Measurements from ENCODE around the gene CHID1.

CHID1 gene

DNA sequence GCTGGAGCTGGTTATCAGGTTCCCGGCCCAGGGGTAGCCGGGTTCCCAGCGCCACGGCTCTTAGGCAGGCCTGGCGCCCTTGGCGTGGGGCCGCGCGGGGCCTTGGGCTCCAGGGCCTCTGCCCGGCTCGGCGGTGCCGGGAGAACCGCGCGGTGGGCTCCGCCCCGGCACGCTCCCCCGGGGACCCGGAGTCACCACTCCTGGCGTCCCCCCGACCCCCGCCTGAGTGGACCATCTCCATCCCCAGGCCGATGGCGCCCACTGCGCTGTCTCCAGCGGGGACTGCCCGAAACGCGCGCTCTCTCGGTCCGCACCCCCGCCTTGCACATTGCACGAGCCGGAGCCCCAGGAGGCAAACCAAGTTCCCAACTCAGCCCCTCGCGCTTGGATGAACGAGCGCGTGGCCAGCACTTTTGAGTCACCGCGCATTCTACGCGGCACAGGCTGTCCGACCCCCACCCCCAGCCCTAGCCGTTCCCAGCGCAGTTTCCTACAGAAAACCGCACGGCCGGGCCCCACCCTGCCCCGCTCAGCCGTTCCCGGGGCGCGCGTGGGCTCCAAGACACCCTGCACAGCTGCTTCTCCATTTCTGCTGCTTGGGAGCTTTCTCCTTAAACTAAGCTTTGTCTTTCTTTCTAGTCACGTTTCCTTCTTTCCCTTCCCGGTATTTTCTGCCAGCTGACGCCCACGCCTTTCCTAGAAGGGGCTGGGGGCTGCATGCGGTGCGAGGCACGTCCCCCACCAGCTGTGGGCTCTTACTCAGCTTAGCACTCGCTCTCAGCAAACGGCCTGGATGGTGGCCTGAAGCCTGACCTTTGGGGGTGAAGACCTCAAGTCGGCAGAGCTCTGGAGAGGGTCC is 650 bp upstream of the CHID1 start:
- in situ Hi-C loops (cut with MboI; ENCODE audit: low sequenced_read_pairs), result no loop called here

- in situ Hi-C loops (cut with MboI; ENCODE audit: low sequenced_read_pairs), result no loop called here
These were observed 494 bp downstream of the CHID1 start for GRCh38 chr11:910044-910588.

GRCh38 chr11:909406-909805 is 1.2 kb downstream of the CHID1 start:
- in situ Hi-C loops (cut with MboI; ENCODE audit: low sequenced_read_pairs), result no loop called here

- in situ Hi-C loops (cut with MboI; ENCODE audit: low sequenced_read_pairs), result no loop called here
These were observed 2.3 kb downstream of the CHID1 start for GRCh38 chr11:908273-908672.

GRCh38 chr11:907668-908067 is 2.9 kb downstream of the CHID1 start:
- in situ Hi-C loops (cut with MboI; ENCODE audit: low sequenced_read_pairs), result no loop called here

- in situ Hi-C loops (cut with MboI; ENCODE audit: low sequenced_read_pairs), result no loop called here
These were observed 4.7 kb downstream of the CHID1 start for GRCh38 chr11:905952-906351.

DNA sequence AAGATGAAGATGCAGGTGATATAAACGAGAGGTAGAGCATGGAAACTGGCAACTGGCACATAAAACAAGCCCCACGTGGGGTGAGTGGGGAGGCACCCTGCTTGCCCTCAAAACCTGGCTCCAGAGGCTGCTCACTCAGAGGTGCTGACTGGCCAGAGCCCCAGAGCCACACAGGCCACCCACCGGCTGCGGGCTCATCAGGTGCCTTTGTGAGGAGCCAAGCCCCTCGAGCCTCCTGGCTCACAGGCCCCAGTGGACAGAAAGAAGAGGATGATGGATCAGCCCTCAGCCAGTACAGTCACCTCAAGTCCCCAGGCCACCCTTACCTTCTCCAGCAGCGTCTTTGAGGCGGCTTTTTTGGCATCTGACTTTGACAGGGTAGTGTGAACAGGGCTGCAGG is 6.2 kb downstream of the CHID1 start:
- in situ Hi-C loops (cut with MboI; ENCODE audit: low sequenced_read_pairs), result no loop called here

DNA sequence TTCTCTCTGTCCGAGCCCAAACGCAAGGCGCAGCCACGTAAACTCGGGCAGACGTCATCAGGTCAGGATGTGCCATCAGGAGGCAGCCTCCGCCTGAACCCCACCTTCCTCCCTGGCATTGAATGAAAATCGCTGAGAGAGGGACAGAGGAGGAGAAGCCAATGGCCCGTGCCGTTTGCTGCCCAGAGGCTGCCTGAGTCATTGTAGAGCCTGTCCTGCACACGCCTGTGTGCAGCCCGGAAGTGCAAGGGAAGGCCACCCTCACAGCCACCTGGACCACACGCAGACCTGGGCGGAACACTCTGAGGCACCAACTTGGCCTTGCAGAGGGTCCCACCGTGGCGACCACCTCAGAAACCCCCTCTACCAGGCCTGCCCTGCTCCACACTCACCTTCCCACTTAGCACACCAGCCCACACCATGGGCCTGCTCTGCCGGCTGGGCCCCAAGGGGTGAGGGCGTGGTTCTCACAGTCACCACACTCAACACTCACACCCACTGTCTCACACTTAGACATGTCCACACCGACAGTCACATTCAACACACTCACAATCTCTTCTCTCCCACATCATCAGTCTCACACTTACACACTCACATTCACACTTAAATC is 9.1 kb downstream of the CHID1 start:
- in situ Hi-C loops (cut with MboI; ENCODE audit: low sequenced_read_pairs), result no loop called here

DNA sequence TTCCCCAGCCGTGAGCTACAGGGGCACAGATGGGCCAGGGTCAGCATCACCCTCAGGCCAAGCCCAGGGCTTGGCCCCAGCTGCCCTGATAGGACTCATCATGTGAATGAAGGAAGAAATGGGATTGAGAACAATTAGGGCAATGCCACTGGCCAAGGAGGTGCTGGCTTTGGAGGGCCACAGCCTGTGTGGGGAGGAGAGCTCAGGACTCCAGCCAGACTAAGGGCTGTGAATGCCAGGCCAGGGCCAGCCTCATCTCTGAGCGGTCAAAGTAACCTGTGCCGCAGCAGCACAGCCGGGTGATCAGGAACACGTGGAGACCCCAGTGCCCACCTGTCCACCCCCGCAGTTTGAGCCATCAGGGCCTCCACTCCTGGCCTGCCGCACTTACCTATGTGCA is 10.1 kb downstream of the CHID1 start:
- in situ Hi-C loops (cut with MboI; ENCODE audit: low sequenced_read_pairs), result no loop called here

- in situ Hi-C loops (cut with MboI; ENCODE audit: low sequenced_read_pairs), result no loop called here
These were observed 10.9 kb downstream of the CHID1 start for GRCh38 chr11:899724-900123.

- in situ Hi-C loops (cut with MboI; ENCODE audit: low sequenced_read_pairs), result no loop called here
These were observed 11.9 kb downstream of the CHID1 start for GRCh38 chr11:898540-899190.

DNA sequence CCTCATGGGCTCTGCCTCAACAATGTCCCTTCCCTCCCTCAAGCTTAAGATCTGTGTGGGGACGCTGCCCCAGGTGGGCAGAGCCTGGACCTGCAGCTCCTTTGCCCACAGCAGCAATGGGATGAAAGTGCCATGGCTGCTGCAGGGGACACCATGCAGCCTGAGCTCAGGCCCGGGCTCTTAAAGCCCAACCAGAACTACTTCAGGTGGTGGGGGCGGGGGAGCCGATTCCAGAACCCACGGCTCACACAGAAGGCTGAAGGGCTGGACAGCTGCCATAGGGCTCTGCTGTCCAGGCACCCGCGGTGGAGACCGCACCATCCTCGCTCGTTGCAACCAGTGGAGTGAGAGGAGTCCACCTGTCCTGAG is 12.5 kb downstream of the CHID1 start:
- in situ Hi-C loops (cut with MboI; ENCODE audit: low sequenced_read_pairs), result no loop called here

DNA sequence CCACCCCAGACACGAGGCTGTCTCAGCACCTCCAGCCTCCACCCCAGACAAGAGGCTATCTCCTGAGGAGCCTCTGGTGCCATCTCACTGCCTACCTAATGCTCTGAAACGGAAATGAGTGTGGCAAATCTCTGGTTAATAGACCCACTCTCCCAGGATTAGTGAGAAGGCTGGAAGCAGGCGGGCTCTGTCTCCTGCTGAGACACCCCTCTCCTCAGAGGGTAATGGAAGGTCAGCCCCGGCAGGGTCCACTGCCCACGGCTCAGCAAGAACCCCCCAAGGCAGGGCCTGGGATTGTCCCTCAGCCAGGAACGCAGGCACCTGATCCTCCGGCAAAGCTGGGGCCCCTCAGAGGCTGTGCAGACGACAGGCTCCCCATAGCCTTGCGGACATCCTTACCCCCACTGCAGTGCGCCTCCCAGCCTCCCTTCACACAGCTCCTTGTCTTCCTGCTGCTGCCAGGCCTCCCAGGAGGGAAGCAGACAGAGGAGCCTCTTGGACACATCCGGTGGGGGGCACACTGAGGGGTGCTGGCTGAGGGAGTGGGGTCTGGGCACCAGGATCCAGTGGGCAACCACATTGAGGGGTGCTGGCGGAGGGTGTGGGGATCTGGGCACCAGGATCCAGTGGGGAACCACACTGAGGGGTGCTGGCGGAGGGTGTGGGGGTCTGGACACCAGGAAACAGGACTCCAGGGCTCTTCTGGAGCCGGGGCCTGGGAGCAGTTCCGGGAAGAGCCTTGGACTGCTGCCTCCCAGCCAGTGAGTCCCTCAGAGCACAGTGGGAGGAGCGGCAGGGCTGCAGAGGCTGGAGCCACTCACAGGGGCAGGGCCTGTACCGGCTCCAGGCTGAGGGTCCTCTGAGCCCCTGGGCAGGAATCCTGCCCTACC is 13.1 kb downstream of the CHID1 start:
- in situ Hi-C loops (cut with MboI; ENCODE audit: low sequenced_read_pairs), result no loop called here

DNA sequence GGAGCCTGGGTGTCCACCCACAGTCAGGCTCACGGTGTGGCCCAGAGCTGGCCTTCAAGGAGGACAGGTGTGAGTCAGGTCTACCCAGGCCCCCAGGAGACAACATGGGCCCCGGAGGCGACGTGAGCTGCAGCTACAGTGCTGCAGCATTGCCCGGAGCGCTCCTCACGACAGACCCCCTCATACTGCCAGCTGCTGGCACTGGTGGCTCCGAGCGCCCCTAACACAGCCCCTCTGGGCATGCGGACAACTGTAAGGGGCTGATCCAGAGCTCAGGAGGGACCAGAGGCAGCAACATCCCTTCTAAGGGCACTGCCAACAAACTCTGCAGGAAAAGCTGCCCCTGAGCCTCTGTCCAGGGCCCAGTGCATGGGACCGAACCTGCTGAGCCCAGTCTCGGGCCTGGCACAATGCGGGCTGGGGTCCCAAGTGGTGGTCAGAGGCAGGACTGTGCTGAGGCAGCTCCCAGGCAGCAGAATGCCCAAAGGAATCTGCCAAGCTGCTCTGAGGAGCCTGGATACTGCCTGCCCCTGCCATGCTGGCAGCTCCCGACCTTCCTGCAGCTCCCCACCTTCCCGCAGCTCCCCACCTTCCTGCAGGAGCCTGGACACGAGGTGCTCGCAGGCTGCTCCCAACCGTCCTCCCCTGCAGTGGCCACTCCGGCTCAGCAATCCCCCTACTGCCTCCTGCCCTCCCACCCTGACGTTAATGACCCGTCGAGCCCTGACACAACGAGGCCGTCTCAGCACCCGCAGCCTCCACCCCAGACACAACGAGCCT is 15.1 kb downstream of the CHID1 start:
- in situ Hi-C loops (cut with MboI; ENCODE audit: low sequenced_read_pairs), result no loop called here

- in situ Hi-C loops (cut with MboI; ENCODE audit: low sequenced_read_pairs), result no loop called here
These were observed 15.9 kb downstream of the CHID1 start for GRCh38 chr11:894575-895201.

- in situ Hi-C loops (cut with MboI; ENCODE audit: low sequenced_read_pairs), result no loop called here
These were observed 17.5 kb downstream of the CHID1 start for GRCh38 chr11:893008-893654.

DNA sequence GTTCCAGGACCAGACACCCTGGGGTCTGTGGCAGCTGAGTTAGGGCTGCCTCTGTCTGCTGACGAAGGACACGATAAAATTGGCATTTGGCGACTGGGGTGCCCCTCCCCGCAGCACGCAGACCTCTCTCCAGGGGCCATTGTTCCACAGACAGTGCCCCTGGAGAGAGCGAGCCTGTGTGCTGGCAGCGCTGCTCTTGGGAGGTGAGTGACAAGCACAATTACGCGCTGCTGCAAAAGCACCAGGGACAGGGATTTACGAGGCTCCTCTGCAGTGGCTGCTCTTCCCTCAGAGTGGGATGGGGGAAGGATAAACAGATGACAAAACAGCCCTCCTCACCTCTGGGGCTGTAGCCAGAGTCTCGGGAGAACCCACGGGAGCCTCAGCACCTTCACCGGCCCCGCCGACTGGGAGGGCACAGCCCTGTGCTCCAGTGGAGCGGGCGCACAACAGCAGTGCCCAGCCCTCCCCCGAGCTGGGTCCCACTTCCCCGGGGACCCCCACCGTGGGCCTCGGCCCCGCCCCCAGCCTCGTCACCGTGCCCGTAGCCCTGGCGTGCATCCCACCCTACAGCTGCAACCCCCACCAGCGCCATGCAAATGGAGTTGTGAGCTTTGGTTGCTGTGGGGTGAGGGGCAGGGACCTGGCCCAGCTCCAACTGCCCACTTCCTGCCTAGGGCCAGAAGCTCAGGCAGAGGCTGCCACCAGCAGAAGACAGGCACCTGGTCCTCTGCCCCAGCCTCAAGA is 19.6 kb downstream of the CHID1 start:
- in situ Hi-C loops (cut with MboI; ENCODE audit: low sequenced_read_pairs), result no loop called here

DNA sequence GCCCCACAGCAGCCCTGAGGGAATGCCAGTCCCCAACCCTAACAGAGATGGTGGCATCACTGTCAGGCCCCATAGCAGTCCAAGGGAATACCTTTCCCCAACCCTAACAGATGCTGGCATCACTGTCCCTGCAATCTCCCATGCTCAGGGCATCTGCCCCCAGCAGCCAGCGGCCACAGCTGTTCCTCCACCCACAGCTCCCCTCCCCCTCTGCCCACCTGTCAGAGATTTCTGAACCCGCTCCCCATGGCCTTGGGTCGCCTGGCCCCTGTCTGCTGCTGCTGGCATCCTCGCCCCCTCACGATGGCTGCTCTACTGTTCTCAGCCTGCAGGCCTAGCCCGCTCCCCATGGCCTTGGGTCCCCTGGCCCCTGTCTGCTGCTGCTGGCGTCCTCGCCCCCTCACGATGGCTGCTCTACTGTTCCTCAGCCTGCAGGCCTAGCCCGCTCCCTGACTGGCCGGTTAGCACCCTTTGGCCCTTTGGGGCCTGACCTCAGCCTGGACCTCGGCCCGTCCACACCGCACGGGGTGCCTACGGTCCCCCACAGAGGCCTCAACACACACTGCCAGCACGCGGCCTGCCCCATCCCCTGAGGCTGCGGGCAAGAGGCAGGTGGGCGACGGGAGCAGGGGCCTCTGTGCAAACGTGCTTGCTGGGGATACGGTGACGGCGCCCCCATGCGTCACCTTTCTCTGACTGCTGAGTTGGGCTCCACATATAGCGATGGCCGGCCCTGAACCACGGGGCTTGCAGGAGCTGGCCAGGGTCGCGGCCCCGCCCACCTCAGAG is 20.7 kb downstream of the CHID1 start:
- in situ Hi-C loops (cut with MboI; ENCODE audit: low sequenced_read_pairs), result no loop called here

Data from HL-60/S4 treated with phorbol 12-myristate 13-acetate at 8.2 ng/mL for 4 days and 3 days (cell line).